T-helper 1 cell (primary cell): Measurements from ENCODE around the gene LSM4.

Experiments used
- DNase-seq, 5 donors: peaks; one replicate each; pipeline ENCODE4 v3.0.0-alpha.2; 2012 to 2020

Gene LSM4

DNA sequence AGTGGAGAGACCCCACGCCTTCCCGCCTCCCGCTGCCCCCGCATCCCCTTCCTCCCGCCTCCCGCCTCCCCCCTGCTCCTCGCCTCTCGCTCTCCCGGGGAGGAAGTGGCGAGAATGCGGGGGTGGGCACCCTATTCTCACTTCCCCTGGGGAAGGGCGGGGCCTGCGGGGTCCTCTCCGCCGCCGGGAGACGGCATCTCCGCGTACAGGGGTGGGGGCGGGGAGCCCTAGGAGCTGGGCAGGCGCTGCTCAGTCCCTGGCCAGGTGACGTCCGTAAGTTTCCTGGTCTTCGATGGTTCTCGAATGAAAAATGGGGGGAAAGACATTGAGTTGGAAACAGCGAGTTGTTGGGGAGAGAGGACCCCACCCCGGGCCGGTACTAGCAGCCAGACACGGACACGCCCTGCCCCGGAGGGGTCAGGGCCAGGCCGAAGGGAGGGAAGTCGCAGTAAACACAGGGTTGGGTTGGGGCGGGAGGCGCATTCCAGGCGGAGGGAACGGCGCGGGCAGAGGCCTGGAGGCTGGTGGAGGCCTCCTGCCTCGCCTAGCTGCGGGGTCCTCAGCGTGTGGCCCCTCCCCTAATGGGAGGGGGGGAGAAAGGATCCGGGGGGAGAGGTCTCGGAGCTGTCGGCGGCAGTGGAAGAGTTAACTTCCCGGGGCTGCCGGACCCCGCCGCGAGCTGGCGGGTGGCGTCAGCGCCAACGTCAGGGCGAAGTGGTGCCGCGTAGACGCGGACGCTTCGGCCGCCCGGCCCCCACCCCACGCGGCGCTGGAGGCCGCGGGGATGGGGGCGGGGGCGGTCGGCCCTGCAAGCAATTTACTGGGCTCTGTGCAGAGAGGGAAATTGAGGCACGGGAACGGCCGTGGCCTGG lies 31.1 kb downstream of the LSM4 start:
- DNase-seq = peak; percentile 64 to 87 (median 73)

DNA sequence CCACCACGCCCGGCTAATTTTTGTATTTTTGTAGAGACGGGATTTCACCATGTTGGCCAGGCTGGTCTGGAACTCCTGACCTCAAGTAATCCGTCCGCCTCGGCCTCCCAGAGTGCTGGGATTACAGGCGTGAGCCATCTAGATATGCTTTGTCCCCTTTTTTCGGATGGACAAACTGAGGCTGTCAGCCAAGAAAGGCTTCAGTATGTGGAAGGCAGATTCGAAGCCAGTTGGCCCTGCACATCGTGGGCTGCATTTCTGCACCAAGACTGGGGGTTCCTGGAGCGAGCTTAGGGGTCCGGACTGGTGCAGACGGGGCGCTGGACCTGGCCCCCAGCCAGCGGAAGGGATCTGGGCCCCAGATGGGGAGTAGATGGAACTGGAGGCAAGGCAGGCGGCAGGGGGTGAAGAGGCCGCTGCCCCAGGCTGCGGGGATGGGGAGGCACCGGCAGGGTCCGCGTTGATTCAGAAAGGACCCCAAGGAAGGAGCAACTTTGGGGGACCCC lies 31.8 kb downstream of the LSM4 start:
- no peak for DNase-seq

- peak; percentile 69 to 98 (median 75) for DNase-seq
Measured at GRCh38 chr19:18290302-18291018, 32.4 kb downstream of the LSM4 start.

DNA sequence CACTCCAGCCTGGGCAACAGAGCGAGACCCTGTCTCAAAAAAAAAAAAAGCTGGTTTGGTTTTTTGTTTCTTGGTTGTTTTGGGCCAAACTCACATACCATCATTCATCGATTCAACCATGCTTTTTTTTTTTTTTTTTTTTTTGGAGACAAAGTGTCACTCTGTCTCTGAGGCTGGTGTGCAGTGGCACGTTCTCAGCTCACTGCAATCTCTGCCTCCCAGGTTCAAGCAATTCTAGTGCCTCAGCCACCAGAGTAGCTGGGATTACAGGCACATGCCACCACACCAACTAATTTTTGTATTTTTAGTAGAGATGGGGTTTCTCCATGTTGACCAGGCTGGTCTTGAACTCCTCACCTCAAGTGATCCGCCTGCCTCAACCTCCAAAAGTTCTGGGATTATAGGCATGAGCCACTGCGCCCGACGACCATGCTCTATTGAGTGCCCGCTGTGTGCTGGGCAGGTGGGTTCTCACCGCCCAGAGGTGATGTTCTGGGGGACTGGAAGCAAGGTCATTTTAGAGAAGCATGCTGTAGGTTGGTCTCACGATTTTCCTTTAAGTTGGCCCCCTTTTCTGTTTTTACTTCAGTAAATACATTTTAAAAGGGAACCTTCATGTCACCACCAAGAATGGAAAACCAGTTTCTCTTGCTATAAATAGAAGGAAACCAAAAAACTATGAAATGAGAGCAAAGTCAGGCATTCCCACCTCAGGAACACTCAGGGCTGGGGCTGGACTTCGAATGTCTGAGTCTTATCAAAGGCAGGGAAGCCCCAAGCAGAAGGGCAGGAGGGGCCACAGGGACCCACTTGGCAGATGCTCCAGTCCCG lies 33.2 kb downstream of the LSM4 start:
- DNase-seq = no peak

DNA sequence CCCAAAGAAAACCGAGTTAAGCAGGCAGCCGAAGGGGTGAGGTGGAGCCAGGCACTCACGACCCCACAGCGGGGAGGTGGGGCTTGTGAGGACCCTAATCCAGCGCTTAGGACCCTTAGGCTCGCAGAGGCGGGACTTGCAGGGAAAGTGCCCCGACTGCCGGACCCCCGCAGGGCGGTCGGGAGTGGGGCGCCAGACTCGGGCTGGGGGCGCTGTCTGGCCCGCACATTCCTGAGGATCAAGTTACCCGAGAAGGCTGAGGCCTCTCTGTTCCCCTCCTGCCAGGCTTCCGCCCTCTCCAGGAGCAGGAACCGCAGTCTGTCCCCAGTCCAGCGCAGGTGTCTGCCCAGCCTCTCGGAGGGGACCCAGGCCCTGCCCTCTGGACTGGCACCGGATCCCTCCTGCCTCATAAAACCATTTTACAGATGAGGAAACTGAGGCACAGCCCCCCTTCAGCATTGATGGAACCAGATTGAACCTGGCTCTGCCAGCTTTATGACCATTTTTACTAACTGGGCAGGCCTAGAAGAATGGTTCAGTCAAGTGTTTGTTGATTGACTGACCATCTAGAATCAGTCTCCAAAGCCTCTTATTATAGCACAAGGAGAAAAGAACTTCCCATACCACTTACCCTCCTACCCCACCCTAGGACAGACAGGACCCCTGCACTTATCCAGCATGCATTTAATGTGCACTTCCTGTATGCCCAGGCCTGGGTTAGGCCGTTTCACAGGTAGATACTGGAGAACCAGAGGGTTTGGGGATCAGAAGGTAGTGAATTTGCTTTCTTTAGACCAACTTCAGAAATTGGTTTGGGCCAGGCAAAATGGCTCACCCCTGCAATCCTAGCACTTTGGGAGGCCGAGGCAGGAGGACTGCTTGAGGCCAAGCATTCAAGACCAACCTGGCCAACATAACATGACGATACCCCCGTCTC lies 34.8 kb downstream of the LSM4 start:
- no peak for DNase-seq

GRCh38 chr19:18286973-18287635 lies 35.8 kb downstream of the LSM4 start:
- no peak for DNase-seq

DNA sequence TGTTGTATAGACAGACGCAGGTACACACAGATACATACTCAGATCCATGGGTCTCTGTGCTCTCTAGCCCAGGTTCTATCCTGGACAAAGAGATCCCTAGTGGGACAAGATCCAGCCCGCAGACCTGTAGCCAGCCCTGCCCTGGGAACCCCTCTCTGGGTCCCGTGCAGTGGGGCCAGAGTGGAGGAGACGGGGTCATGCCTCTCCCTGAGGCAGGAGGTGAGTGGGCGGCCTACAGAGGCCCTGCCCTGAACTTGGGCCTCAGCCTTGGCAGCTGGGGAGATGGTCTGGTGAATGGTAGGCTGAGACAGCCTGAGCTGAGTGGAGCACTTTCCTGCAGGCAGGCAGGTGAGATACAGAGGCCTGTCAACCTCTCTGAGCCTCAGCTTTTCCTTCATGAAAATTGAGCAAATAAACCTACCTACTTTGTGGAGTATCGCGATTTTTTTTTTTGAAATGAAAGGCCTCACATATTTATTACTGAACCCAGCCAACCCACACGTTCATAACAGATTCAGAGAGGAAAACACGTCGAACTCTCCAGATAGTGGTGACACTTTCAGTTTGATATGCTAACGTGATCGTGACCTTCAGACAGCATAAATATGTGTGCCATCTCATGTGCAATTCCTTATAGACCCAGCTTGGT lies 38.0 kb downstream of the LSM4 start:
- DNase-seq = peak in 1 of 5 donors; percentile 54

DNA sequence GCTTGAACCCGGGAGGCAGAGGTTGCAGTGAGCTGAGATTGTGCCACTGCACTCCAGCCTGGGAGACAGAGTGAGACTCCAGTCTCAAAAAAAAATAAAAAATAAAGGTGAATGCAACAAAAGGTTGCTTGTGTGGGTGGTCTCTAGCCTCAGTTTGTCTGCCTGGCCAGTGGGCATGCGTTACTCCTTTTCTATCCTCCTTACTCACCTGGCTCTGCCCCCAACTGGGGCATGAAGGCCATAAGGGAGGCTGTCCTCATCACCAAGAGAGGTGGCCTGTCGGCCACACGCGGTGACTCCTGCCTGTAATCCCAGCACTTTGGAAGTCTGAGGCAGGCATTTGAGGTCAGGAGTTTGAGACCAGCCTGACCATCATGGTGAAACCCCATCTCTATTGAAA lies 39.5 kb downstream of the LSM4 start:
- DNase-seq = no peak

GRCh38 chr19:18282788-18283141 lies 40.1 kb downstream of the LSM4 start:
- peak in 1 of 5 donors; percentile 55 for DNase-seq

DNA sequence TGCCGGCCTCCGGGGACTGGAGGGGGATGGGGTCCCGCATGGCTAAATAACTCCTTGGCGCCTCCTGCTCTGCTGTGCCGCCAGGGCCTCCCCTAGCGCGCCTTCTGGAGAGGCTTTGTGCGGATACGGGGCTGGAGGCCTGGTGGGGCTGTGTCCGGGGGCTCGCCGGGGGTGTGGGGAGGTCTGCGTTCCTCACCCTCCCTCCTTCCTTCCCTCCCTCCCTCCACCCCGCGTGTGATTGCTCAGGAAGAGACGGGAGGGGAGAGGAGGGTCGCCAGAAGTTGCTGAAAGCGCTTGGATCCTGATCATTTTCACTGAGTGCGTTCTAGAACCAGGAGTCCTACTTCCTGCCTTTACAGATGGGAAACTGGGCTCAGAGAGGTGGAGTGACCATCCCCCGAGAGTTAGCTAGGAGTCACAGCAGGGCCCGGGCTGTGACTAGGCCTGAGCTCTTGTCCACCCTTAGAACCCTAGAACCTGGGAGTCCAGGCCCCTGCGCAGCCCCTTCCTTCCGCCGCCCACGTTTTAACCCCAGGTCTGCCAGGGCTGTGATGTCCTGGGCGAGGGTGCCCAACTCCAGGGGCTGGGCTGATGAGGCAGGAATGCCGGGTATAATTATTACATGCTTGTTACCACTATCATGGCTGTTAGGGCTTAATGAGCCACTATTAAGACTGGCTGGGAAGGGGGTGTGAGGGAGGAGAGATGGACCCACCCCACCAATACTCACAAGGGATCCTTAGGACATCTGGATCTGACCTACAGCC lies 40.7 kb downstream of the LSM4 start:
- DNase-seq = no peak

GRCh38 chr19:18281082-18282020 lies 41.5 kb downstream of the LSM4 start, which contains the start of gene JUND:
Gene JUND (minus strand): TSS chr19:18281622. CDS start chr19:18281484, 138 bp downstream.
- peak; percentile 97 to 100 (median 99) for DNase-seq

- DNase-seq = peak; percentile 73 to 93 (median 78)
Measured at GRCh38 chr19:18280247-18281081, 42.4 kb downstream of the LSM4 start.

- DNase-seq = peak; percentile 80 to 96 (median 86)
Measured at GRCh38 chr19:18279516-18280246, 43.2 kb downstream of the LSM4 start.

DNA sequence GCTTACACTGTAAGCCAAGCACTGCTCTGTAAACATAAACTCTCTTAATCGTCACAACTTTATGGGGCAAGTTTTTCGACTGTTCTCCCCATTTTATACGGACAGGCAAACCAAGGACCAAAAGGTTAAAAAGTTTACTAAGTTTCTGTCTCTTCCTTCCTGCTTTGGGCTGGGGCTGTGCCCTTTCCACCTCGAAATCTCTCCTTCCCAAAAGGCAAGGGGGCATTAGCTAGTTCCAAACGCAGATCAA lies 43.7 kb downstream of the LSM4 start:
- no peak for DNase-seq

DNA sequence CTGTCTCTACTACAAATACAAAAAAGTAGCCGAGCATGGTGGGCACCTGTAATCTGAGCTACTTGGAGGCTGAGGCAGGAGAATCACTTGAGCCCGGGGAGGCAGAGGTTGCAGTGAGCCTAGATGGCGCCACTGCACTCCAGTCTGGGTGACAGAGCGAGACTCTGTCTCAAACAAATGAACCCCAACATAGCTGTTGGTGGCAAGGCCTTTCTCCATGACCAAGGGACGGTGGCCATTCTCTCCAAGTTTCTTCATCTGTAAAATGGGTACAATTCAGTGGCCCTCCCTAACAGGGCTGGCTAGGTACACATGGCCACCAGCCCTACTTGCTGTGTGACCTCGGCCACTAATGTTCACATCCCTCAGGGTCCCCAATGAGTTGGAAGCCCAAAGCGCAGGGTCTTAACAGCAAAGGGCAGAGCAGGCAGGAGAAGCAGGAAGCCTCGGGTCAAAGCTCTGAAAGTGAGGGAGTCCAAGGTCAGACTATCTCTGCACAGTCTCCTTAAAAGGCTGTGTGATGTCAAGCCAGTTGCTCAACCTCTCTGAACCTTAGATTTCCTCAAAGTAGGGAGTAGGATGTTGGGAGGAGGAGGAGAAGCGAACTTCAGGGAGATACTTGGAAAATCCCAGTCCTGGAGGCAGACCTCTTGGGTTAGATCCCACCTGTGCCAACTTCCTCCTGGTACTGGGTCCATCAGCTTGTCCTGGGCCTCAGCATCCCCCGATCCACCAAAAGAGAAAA lies 44.2 kb downstream of the LSM4 start:
- peak in 4 of 5 donors; percentile 47 to 63 (median 56) for DNase-seq

GRCh38 chr19:18274781-18275356 lies 48.0 kb downstream of the LSM4 start:
- no peak for DNase-seq
